Frontal cortex (tissue), 4 donors: ENCODE data around the gene GPR143. TPM values are rescaled to one million over a fixed set of nuclear protein-coding genes. Genes with fewer than 3 reads are reported as not detected.
"Not testable (repeated sequence)": the region's sequence is repeated elsewhere in the genome, so short reads cannot be mapped to it uniquely, and the experiment has no call there.

ENCODE experiments used
- DNase-seq, 2 donors: peaks; one replicate each; pipeline ENCODE4 v3.0.0; 2012; ENCODE audit warnings: low spot score in 2 of 2
- FAIRE-seq: peaks from 2 replicates; lab custom pipeline; 2012; peaks lifted over from hg19 to GRCh38; lab: Jason Lieb, UNC
- total RNA-seq: library from RNA; depleted of rRNA; stranded (reverse); fragments of >200 nt; gene quantifications from one replicate; pipeline ENCODE4 v1.2.3, GENCODE V29; 2014
- donor health status: control.
- donor health status: control.
- donor health status: control.

Gene GPR143
- total RNA-seq, 1 donor from 2014 or later: 0.82 TPM

- DNase-seq: no peak
- FAIRE-seq: no peak
These were observed 7.3 kb upstream of the GPR143 start for GRCh38 chrX:9772943-9773342.

GRCh38 chrX:9770319-9770718, 4.7 kb upstream of the GPR143 start:
- FAIRE-seq (no peak), DNase-seq (no peak)

- DNase-seq, FAIRE-seq: not testable (repeated sequence)
These were observed 2.7 kb upstream of the GPR143 start for GRCh38 chrX:9768321-9768839.

- DNase-seq: no peak
- FAIRE-seq: no peak
These were observed 1.7 kb upstream of the GPR143 start for GRCh38 chrX:9767375-9767774.

GRCh38 chrX:9765072-9765736, 443 bp downstream of the GPR143 start:
- DNase-seq: no peak
- FAIRE-seq: no peak

GRCh38 chrX:9759337-9759736, 6.3 kb downstream of the GPR143 start:
- DNase-seq: no peak
- FAIRE-seq: no peak

- no peak for FAIRE-seq
These were observed 7.5 kb downstream of the GPR143 start for GRCh38 chrX:9758021-9758638.

GRCh38 chrX:9757366-9757765, 8.3 kb downstream of the GPR143 start:
- FAIRE-seq (no peak), DNase-seq (no peak)

More at GRCh38 chrX:9758021-9758638, 7.5 kb downstream of the GPR143 start:
- DNase-seq: no peak

GRCh38 chrX:9749146-9749692, 16.4 kb downstream of the GPR143 start:
- FAIRE-seq: no peak

GRCh38 chrX:9747644-9748043, 18.0 kb downstream of the GPR143 start:
- no peak for DNase-seq
- no peak for FAIRE-seq

More at GRCh38 chrX:9749146-9749692, 16.4 kb downstream of the GPR143 start:
- no peak for DNase-seq

GRCh38 chrX:9746148-9746888, 19.3 kb downstream of the GPR143 start:
- FAIRE-seq: no peak
- no peak for DNase-seq

- FAIRE-seq (no peak), DNase-seq (no peak)
These were observed 20.1 kb downstream of the GPR143 start for GRCh38 chrX:9745417-9746115.

- DNase-seq (no peak), FAIRE-seq (no peak)
These were observed 26.5 kb downstream of the GPR143 start for GRCh38 chrX:9739130-9739529.

GRCh38 chrX:9738151-9738550, 27.5 kb downstream of the GPR143 start:
- DNase-seq: no peak
- FAIRE-seq: no peak

- DNase-seq (no peak), FAIRE-seq (no peak)
These were observed 28.3 kb downstream of the GPR143 start for GRCh38 chrX:9737363-9737762.

GRCh38 chrX:9730752-9731151, 34.9 kb downstream of the GPR143 start:
- FAIRE-seq (no peak), DNase-seq (no peak)

- FAIRE-seq (no peak), DNase-seq (no peak)
These were observed 35.6 kb downstream of the GPR143 start for GRCh38 chrX:9730078-9730477.

GRCh38 chrX:9729171-9729885, 36.3 kb downstream of the GPR143 start:
- no peak for FAIRE-seq
- DNase-seq: no peak

- no peak for FAIRE-seq
These were observed 37.4 kb downstream of the GPR143 start for GRCh38 chrX:9728261-9728660.

More at GRCh38 chrX:9728261-9728660, 37.4 kb downstream of the GPR143 start:
- DNase-seq: no peak
